ENCODE data around the gene GATA5.

DNA sequence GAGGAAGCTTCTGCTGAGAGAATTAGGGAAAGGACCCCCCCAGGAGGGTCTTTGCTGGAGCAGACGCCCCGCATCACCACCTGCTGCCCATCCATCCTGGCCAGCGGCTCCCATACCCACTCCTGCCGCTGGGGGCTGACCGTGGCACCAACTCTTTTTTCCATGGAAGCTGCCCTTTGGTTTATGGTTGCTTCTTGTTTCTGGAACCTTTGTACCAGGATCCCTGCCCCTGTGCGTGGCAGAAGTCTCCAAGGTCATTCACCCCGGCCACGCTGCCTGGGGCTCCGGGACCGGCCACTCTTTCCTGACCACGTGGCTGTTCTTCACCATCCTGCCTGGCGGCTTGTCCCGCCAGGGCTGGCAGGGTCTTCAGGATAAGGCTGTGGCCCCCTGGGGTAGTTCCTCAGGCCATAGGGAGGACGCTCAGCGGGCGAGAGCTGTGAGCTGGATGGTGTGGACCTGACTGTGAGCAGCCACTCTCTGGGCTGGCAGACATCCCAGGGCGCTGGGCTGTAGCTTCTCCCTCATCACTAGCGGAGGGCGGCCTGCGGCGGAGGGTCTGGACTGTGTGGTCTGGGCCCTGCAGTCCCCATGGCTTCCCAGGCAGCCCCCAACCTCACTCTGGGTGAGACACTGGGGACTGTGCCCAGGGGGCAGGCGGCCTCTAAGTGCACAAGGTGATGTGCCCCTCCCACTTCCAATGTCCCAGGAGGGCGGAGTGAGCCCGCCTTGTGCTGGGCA, 25.7 kb downstream of the GATA5 start:
- TF ChIP-seq YY1 (IDR thresholded peaks at IDR 0.05; ENCODE audit: insufficient read depth, insufficient read length) (no peak), ZNF274 (IDR thresholded peaks at IDR 0.05; ENCODE audit: low read depth, low read length) (no peak), SUZ12 (IDR thresholded peaks at IDR 0.05; ENCODE audit: extremely low read depth, insufficient read depth, insufficient read length) (no peak)

Data from NT2/D1 (cell line).